HUDEP-2 (cell line): ENCODE measurements around the gene PROC.
"Not testable (repeated sequence)": the region's sequence is repeated elsewhere in the genome, so short reads cannot be mapped to it uniquely, and the experiment has no call there.

Experiments
- DNase-seq, 76 experiments: peaks; one replicate each; lab custom pipeline; 2025; ENCODE audit not compliant: unreplicated experiment in 76 of 76; lab: John Stamatoyannopoulos, UW

The PROC gene

GRCh38 chr2:127392828-127393578, 25.2 kb upstream of the PROC start:
- peak in 1 of 76 experiments; percentile 7 for DNase-seq

- no peak for DNase-seq
Measured at GRCh38 chr2:127394492-127394891, 23.7 kb upstream of the PROC start.

- DNase-seq, result no peak
Measured at GRCh38 chr2:127397568-127398238, 20.5 kb upstream of the PROC start.

- peak in 74 of 76 experiments; percentile 11 to 93 (median 84) for DNase-seq
Measured at GRCh38 chr2:127398239-127398590, 20.0 kb upstream of the PROC start.

- no peak for DNase-seq
Measured at GRCh38 chr2:127400533-127400896, 17.7 kb upstream of the PROC start.

GRCh38 chr2:127400897-127401756, 17.1 kb upstream of the PROC start:
- no peak for DNase-seq

GRCh38 chr2:127401757-127402695, 16.2 kb upstream of the PROC start:
- no peak for DNase-seq

GRCh38 chr2:127403460-127403859, 14.8 kb upstream of the PROC start:
- DNase-seq, result no peak

GRCh38 chr2:127404466-127405254, 13.6 kb upstream of the PROC start:
- no peak for DNase-seq

- DNase-seq, result no peak
Measured at GRCh38 chr2:127405255-127405610, 13.0 kb upstream of the PROC start.

- no peak for DNase-seq
Measured at GRCh38 chr2:127406454-127406853, 11.8 kb upstream of the PROC start.

- no peak for DNase-seq
Measured at GRCh38 chr2:127407091-127407490, 11.1 kb upstream of the PROC start.

- peak in 4 of 76 experiments; percentile 35 to 50 (median 38) for DNase-seq
Measured at GRCh38 chr2:127407661-127408003, 10.6 kb upstream of the PROC start.

- peak in 74 of 76 experiments; percentile 10 to 92 (median 80) for DNase-seq
Measured at GRCh38 chr2:127408004-127408806, 10.0 kb upstream of the PROC start.

GRCh38 chr2:127408807-127409099, 9.5 kb upstream of the PROC start:
- no peak for DNase-seq

GRCh38 chr2:127409716-127410115, 8.5 kb upstream of the PROC start:
- DNase-seq, result not testable (repeated sequence)

- DNase-seq, result no peak
Measured at GRCh38 chr2:127410871-127411652, 7.2 kb upstream of the PROC start.

GRCh38 chr2:127411653-127412369, 6.4 kb upstream of the PROC start:
- DNase-seq, result no peak
